Upper lobe of right lung (tissue), 1 donor: Measurements from ENCODE around the gene FBXO7. TPM values are rescaled to one million over a fixed set of nuclear protein-coding genes. Genes with fewer than 3 reads are reported as not detected.

Experiments
- ATAC-seq: fragments of 200-7000 bp; cut with Tn5 transposase; one replicate; pipeline ENCODE4 v1.9.1; 2020; ENCODE audit warnings: mild to moderate bottlenecking, moderate library complexity
- DNase-seq: peaks from one replicate; pipeline ENCODE4 v3.0.0-alpha.2; 2020
- H3K27ac ChIP-seq: fragments of 200-600 bp; one replicate; pipeline ENCODE4 v1.8.0; 2022
- H3K27me3 ChIP-seq: fragments of 200-600 bp; one replicate; pipeline ENCODE4 v1.8.0; 2022; ENCODE audit warnings: mild to moderate bottlenecking
- H3K36me3 ChIP-seq: fragments of 200-600 bp; one replicate; pipeline ENCODE4 v1.8.0; 2022
- H3K4me1 ChIP-seq: fragments of 200-600 bp; one replicate; pipeline ENCODE4 v1.8.0; 2022
- H3K4me3 ChIP-seq: fragments of 200-600 bp; one replicate; pipeline ENCODE4 v1.8.0; 2022; ENCODE audit warnings: mild to moderate bottlenecking
- H3K9me3 ChIP-seq: fragments of 200-600 bp; one replicate; pipeline ENCODE4 v1.8.0; 2022
- CTCF ChIP-seq: fragments of 200-600 bp; IDR thresholded peaks from one replicate; pipeline ENCODE4 v1.8.0; 2022; ENCODE audit warnings: antibody characterized with exemption
- intact Hi-C: fragments of 100-400 bp; cut with DNase I; formaldehyde crosslinking; loops from one replicate; pipeline ENCODE4 v1.11.0; 2022
- total RNA-seq: library from RNA; stranded (reverse); fragmentation: NEBNext Ultra II Directional; extraction: Animal tissue kit (Norgen Biotek cat#: 25700); gene quantifications from one replicate; pipeline ENCODE4 v1.2.1, GENCODE V29; 2021
- donor health status: DM: no; HTN: yes; CAD: no; lungs with severe emphysema.

Gene FBXO7
- total RNA-seq, 1 donor from 2014 or later: 96.4 TPM

GRCh38 chr22:32480238-32480637 lies 5.6 kb downstream of the FBXO7 start:
- H3K27me3 ChIP-seq: no peaks in the 10 kb centered on the region
- H3K4me3 ChIP-seq: no peak overlapping the region
- ATAC-seq: no peak
- H3K4me1 ChIP-seq: peaks cover 27% of the 10 kb centered on the region
- H3K36me3 ChIP-seq: peaks cover 30% of the 10 kb centered on the region
- H3K9me3 ChIP-seq: no peaks in the 10 kb centered on the region
- no peak overlapping the region for H3K27ac ChIP-seq
- DNase-seq: no peak
- no peak for TF ChIP-seq CTCF
- intact Hi-C loops: no loop called here

GRCh38 chr22:32482708-32483107 lies 8.1 kb downstream of the FBXO7 start:
- Histone ChIP-seq H3K27ac (no peak overlapping the region), H3K4me1 (peaks cover 14% of the 10 kb centered on the region), H3K9me3 (no peaks in the 10 kb centered on the region), H3K4me3 (no peak overlapping the region), H3K27me3 (no peaks in the 10 kb centered on the region), H3K36me3 (peaks cover 54% of the 10 kb centered on the region)
- intact Hi-C loops: no loop called here
- ATAC-seq (no peak), DNase-seq (no peak)
- no peak for TF ChIP-seq CTCF

- Histone ChIP-seq H3K4me3 (no peak overlapping the region), H3K36me3 (peaks cover 79% of the 10 kb centered on the region), H3K27me3 (no peaks in the 10 kb centered on the region), H3K27ac (no peak overlapping the region), H3K4me1 (peaks cover 5% of the 10 kb centered on the region), H3K9me3 (no peaks in the 10 kb centered on the region)
- no peak for TF ChIP-seq CTCF
- DNase-seq (no peak), ATAC-seq (no peak)
- intact Hi-C loops: no loop called here
Measured at GRCh38 chr22:32486656-32487390, 12.2 kb downstream of the FBXO7 start.

- Histone ChIP-seq H3K4me3 (no peak overlapping the region), H3K9me3 (no peaks in the 10 kb centered on the region), H3K27ac (no peak overlapping the region), H3K27me3 (no peaks in the 10 kb centered on the region), H3K36me3 (peaks cover 86% of the 10 kb centered on the region), H3K4me1 (peaks cover 5% of the 10 kb centered on the region)
- no peak for ATAC-seq
- DNase-seq: no peak
- intact Hi-C loops: no loop called here
- TF ChIP-seq CTCF: no peak
Measured at GRCh38 chr22:32487461-32487860, 12.8 kb downstream of the FBXO7 start.

- no peak overlapping the region for H3K27ac ChIP-seq
- DNase-seq (no peak), ATAC-seq (no peak)
- peaks cover 5% of the 10 kb centered on the region for H3K4me1 ChIP-seq
- TF ChIP-seq CTCF: no peak
- no peaks in the 10 kb centered on the region for H3K27me3 ChIP-seq
- no peak overlapping the region for H3K4me3 ChIP-seq
- H3K36me3 ChIP-seq: peaks cover 98% of the 10 kb centered on the region
- no peaks in the 10 kb centered on the region for H3K9me3 ChIP-seq
- intact Hi-C loops: no loop called here
Measured at GRCh38 chr22:32489377-32489776, 14.8 kb downstream of the FBXO7 start.
